Hypothalamus (tissue), 51 donors: ENCODE data around the gene UBE2L3.
"Not testable (repeated sequence)": the region's sequence is repeated elsewhere in the genome, so short reads cannot be mapped to it uniquely, and the experiment has no call there.

ENCODE experiments used
- DNase-seq, 51 donors: peaks; one replicate each; lab custom pipeline; 2025; lab: John Stamatoyannopoulos, UW

UBE2L3 gene

DNA sequence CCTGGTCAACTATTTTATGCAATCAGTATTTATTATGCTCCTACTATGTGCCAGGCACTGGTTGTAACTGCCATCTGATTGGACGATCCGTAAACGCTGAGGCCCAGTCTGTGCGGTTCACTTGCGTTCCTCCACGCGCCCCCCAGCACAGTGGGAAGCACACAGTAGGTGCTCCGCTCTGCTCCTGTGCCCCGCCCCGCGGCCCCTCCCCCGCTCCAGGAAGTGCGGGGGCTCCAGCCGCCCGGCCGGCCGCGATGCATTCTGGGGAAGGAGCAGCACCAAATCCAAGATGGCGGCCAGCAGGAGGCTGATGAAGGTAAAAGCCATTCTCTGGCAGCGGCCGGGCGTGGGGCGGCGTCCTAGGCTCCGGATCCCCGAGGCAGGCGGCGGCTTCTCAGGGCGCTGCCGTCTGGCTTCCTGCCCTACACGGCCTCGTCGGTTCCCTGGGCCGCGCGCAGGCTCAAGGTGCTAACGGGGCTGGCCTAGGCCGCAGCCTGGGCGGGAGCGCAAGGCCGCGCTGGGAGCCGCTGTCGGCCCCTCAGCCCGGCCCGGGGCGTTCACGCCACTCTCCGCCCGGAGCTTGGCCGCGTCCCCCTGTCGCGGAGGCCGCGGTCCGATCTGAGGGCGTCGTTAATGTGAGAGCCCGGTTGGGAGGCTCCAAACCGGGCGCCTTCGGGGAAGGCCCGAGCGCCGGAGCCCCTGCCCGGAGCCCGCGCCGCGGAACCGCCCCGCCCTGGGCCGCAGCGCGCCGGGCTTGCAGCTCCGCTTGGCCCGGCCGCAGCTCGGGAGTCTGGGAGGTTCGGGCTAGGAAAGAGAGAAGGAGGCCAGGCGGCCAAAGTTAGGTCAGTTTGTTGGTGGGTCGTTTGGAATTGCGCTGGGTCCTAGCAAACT is at the start of gene UBE2L3:
Gene UBE2L3 (plus strand): TSS at position 259 of the 891 bp plus-strand sequence. CDS start 31 bp downstream, at position 290.
- peak; percentile 29 to 89 (median 70) for DNase-seq

DNA sequence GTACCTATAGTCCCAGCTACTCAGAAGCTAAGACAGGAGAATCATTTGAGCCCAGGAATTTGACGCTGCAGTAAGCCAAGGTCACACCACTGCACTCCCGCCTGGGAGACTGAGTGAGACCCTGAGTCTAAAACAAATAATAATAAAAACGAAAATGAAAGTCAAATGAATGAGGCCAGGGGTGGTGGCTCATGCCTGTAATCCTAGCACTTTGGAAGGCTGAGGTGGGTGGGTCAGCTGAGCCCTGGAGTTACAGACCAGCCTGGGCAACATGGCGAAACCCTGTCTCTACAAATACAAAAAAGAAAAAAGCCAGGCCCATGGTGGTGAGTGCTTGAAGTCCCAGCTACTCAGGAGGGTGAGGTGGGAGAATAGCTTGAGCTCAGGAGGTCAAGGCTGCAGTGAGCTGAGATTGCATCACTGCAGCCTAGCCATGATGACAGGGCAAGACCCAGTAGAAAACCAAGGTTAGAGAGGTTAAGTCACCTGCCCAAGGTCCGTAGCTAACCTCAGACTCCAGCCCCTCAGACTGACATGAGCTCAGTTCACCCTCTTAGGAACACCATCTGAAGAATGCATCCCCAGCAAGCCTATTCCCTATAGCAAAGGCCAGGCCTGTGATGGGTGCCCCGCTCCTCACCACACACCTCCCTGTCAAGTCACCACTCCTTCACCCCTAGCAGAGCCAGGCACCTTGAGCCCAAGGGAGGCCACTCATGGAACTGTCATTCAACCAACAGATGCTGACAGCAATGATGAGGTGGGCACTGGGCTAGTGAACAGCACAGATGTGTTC is 40.6 kb upstream of the UBE2L3 start:
- not testable (repeated sequence) for DNase-seq

DNA sequence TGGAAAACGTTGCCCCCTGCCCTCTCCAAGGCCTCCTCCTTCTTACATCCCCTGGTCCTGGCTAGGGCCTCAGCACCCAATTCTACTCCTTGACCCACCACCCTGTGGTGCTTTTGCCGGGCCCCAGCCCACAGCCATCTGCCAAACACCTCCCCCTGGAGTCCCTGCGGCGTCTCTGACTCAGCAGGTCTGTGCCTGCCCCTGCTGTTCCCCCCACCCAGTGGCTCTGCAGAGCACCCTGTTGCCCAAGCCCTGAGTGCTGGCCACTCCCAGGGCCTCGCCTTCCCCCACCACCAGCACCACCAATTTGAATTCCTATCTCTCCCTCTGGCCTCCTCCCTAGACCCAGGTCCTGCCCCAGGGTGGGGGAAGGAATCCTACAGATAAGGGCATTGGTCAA is 36.0 kb upstream of the UBE2L3 start:
- DNase-seq: not testable (repeated sequence)

DNA sequence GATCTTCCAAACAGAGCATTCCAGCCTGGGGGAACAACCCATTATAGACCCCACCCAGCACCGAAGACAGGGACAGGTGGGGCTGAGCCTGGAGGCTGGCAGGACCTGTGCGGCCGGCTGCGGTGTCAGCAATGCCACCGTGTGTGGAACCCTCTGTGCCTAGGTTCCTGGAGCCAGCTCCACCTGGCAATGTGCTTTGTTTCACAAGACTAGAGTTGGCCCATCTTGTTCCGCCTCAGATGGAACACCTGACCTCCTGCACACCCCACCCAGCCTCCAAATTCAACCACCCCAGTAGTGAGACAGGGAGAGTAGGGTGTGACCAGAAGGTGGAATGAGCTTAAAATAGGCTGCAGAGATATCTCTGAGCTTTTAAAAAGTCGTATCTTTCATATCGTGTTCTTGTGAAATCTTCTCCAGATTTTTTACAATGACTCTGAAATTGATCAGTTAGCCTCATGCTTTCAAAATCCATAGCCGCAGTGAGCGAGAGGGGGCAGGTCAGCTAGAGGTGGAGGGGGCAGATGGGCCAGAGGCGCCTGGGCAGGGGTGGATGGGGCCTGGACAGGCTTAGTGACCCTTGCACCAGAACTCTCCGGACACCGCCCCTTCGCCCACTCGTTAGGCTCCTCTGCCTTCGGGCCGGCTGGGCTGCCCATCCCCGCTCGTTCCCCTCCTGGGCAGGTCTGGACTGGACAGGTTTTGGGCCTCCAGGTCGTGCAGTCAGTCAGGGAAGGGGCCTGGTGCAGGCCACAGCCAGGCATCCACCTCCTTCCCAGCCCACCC is 34.5 kb upstream of the UBE2L3 start:
- not testable (repeated sequence) for DNase-seq

DNA sequence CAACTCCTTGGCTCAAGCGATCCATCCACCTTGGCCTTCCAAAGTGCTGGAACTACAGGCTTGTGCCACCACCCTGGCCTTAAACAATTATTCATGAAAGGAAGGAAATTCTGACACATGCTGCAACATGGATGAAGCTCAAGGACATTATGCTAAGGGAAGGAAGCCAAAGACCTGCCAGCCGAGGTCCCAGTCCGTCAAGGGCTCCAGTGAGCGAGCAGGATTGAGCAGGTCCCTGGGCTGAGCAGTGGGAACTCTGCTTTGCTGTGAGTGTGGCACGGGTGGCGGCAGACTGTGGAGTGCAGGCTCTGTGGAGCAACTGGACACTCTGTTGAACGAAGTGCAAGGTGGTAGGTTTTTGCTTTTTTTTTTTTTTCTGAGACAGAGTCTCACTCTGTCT is 27.7 kb upstream of the UBE2L3 start:
- not testable (repeated sequence) for DNase-seq

DNA sequence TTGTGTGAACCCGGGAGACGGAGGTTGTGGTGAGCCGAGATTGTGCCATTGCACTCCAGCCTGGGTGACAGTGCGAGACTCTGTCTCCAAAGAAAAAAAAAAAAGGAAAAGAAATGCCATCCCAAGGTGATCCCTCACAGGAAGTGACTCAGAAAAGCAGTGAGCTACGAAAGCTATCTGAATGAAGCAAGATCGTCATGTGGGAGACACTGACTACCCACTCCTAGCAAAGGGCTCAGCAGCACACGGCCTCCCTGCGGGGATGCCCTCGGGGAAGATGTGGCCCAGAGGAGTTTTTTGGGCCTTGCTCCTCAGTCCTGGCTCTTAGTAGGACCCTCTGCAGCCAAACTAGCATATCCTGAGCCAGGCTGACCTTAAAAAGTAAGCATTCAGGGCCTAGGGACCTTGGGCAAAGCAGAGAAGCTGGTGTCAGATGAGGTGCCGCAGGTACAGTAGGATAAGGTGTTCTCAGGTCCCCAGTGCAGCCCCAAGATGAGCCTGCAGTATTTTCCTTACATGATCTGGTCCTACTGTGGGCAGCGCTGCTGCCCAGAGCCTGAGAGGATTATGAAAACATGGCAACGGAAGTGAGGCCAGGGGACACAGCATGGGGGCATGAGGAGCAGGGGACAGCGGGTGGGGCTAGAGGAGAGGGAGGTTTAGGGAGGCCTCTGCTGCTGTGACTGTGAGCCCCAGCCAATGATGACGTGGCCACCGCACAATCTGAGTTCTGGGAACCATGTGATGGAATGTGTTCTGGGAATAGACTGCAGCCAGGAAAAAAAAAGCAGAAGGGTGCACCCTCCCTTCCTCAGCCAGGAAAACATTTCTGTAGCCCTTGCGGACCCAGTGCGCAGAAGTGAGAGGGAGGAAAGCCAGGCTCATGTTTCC is 22.8 kb upstream of the UBE2L3 start:
- not testable (repeated sequence) for DNase-seq

DNA sequence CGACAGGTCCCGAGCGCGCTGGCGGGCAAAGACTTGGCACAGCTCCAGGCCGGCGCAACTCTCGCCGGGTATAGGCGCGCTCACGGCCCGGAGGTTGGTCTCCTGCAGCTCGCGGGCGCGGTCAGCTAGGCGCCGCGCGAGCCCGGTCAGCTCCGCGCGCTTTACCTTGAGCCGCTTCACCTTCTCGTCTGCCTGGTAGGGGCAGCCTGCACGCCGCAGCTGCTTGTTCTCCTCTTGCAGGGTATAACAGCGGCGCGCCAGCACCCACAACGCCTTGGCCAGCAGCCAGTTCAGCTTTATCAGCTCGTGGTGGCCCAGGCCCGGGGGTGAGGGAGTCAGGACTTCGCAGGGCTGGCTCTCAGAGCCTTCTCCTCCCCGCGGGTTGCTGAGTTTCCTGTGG is 18.0 kb upstream of the UBE2L3 start:
- DNase-seq: not testable (repeated sequence)

DNA sequence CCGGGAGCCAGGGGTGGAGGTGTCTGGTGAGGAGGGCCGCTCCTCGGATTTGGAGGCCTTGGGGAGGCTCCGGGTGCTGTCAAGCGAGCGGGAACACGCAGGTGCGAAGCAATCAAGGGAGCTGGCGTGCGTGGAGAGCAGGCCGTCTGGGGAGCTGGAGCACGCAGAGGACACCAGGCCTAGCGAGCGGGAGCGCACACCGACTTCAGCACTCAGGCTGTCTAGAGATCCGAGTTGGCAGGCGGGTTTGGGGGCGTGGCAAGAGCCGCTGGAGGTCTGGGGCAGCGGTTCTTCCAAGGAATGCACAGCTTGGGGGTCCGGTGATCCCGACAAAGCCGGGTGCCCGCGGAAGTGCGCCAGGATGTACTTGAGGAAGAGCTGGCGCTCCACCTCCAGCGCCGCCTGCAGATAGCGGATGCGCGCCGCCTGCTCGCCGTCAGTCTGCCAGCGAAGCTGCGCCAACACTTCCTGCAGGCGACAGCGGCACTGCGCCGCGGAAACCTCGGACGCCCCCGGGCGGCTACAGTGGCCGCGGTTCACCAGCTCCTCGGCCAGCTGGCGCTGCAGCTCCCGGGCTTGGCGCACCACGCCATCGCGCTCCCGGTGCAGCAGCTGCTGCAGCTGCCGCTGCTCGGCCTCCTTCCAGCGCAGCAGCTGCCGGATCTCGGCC is 17.4 kb upstream of the UBE2L3 start:
- not testable (repeated sequence) for DNase-seq

DNA sequence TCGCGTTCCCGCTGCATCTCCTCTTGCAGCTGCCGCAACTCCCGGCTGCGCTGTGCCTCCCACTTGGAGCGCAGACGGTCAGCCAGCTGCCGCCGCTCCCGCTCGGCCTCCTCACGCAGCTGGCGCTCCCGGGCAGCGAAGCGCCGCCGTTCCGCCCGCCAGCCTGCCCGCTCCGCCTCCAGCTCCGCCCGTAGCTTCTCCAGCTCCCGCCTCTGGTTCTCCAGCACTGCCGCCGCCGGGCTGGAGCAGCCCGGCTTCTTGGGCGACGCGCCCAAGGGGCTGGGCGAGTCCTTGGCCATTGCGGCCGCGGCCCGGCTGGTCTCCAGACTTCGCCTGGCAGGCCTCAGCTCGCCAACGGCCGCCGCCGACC is 16.9 kb upstream of the UBE2L3 start:
- DNase-seq: not testable (repeated sequence)

DNA sequence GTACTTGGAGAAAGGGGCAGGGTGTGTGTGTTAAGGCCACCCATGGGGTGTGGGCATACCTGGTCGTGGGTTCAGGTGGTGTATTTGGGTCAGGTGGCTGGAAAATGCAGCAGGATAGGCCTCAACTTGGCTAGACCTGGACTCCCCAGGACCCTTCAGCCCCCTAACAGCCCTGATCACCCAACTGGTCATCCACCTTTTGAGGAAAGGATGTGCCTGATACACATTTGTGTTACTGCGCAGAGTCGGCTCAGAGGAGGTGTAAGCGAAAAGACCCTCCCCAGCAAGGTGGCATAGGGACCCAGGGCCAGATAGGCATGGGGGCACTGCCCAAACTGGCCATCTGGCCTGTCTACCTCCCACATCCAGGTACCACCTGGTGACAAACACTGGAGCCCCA is 16.2 kb upstream of the UBE2L3 start, which contains the start of gene RIMBP3C:
Gene RIMBP3C (minus strand): TSS at position 101 of the 400 bp plus-strand sequence. CDS start 485 bp downstream, outside the sequence.
- not testable (repeated sequence) for DNase-seq

DNA sequence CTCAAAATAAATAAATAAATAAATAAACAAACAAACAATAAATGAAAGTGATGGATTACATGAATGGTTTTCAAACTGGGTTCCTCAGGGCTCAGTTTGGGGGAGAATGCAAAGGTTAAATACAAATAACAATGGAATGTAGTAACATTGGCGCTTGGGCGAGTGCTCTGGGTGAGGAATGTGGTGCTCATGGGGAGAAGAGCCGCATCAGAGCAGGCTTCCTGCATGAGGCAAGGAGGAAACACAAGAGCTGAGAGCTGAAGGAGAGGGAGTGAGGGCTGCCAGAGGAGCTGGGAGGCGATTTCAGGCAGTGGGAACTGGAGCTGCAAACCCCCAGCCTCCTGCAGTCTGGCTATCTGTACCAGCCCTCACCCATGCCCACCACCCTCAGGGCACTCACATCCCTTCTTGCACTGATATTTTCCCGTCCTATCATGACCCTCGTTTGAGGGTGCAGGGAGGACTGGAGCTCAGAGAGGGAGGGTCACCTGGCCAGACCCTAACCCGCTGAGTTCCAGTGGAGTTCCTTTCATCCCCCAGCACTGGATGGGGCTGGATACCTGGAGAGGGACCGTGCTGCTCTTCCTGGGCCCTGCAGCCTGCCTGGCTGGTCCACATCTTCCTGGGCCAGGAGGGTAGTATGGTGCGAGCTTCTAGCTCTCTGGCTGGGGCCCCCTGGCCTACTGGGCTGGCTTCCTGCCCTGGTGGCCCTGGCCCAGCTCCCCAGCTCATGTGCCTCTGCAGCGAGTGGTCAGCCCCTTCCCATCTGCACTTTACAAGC is 8.0 kb upstream of the UBE2L3 start:
- DNase-seq: not testable (repeated sequence)

DNA sequence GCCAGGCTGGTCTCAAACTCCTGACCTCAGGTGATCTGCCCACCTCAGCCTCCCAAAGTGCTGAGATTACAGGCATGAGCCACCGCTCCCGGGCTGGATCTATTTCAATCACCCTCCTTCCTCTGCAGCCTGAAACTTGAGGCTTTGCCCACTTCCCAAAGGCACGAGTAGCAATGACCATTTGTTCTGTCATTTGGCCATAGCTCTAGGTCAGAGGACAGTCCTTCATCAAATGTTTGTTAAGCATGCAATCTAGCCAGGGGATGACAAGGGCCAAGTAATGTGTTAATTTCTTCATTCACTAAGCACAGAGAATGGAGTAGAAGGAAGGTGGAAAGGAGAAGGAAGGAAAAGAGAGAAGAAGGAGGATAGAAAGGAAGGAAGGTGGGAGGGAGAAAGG is 6.9 kb upstream of the UBE2L3 start:
- not testable (repeated sequence) for DNase-seq

DNA sequence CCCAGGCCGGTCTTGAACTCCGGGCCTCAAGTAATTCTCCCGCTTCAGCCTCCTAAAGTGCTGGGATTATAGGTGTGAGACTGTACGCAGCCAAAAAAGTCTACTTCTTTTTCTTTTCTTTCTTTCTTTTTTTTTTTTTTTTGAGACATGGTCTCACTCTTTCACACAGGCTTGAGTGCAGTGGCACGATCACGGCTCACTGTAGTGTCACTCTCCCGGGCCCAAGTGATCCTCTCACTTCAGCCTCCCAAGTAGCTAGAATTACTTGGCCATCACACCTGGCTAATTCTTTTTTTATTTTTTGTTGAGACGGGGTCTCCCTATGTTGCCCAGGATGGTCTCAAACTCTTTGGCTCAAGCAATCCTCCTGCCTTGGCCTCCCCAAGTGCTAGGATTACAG is 3.6 kb upstream of the UBE2L3 start:
- DNase-seq: no peak

DNA sequence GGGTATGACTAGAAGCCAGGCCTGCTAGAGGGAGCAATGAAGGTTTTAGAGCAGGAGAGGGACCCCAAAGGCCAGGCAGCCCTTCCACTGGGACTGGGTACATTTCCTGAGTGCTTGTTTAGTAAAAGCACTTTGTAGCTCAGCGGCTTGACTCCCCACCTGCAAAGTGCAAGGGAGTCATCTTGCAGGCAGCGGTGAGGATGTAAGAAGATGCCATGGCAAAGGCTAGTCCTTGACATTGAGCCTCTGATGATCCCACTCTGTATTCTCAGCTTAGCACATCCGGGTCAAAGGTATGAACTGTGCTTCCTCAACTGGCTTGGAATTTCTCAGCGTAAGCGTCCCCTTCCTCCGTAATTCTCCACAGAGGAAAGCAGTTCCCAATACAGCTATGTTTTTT is 3.1 kb upstream of the UBE2L3 start:
- no peak for DNase-seq

DNA sequence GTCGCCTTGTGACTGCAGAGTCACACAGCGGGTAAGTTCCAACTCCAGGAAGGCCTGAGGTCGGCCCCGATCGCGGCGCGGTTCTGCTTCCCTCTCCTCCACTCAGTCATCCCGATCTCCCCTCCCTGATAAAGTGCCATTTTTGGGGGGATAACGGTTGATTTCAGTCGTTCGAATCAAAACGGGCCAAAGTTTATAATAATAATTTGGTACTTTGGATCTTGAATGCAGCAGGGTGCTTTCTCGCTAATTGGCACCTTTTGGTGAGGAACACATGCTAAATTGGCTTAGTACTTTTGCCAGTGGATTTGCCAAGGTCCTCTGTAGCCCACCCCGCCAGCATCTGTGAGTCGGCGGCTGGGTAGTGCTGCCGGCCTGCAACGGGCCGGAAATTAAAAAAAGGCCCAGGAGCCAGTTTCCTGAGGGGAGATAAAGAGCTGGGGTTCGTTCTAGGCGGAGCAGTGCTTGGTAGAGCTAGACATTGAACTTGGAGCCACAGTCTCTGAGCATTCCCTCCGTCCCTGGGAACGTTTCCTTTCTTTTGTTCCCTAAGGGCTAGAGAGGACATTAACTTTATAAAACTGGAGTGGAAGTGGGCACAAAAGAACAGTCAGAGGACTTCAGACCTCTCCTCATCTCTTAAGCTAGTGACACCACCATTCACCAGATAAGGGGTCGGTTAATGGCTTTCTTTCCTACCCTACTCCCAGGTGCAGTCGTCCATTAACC is 997 bp downstream of the UBE2L3 start:
- DNase-seq: peak in 1 of 51 donors; percentile 30

DNA sequence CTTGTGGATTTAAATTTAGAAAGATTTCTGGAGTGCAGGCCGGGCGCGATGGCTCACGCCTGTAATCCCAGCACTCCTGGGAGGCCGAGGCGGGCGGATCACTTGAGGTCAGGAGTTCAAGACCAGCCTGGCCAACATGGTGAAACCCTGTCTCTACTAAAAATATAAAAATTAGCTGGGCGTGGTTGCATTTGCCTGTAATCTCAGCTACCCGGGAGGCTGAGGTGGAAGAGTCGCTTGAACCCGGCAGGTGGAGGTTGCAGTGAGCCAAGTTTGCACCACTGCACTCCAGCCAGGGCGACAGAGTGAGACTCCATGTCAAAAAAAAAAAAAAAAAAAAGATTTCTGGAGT is 1.5 kb downstream of the UBE2L3 start:
- DNase-seq: not testable (repeated sequence)

DNA sequence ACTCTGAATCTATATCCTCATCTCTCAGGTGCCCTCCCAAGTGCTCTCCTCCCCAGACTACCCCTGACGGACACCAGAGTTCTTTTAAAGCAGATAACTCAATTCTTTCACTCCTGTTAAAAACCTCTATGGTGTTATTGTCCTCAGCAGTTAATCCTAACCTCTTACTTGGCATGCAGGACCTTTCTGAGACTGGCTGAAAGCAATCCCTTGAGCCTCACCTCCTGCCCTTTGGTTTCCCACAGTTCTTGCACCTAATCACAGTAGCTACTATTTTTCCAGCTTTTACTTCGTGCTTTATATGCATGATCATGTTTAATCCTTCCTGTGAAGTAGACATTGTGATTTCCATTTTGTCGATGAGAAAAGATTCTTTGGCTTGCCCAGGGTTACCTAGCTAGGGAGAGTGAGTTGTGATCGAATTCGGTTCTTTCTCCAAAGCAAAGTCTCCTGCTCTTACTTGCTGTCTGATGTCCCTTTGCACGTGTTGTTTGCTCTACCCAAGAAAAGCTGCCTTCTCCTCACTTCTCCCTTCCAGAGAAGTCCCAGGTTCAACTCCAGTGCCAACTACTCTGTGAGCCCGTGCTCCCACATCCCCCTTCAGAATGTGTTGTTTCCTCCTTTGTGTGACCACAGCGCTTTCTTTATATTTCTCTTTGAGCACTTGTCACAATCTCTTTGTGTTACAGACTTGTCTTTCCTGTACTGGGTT is 2.1 kb downstream of the UBE2L3 start:
- no peak for DNase-seq
